GM23338 (cell line): Measurements from ENCODE around the gene SOWAHA.

Experiments used
- EZH2phosphoT487 ChIP-seq: fragments of 200-600 bp; sonication (generic); IDR thresholded peaks from one replicate; pipeline ENCODE4 v1.8.1; 2018; ENCODE audit warnings: antibody characterized with exemption; ENCODE audit not compliant: unreplicated experiment
- POLR2AphosphoS5 ChIP-seq: IDR thresholded peaks from 2 replicates; pipeline ENCODE4 v1.6.1; 2016; ENCODE audit warnings: antibody characterized with exemption, low read depth

- TF ChIP-seq POLR2AphosphoS5, result no peak
- TF ChIP-seq EZH2phosphoT487, result no peak
Measured at GRCh38 chr5:132774896-132775295, 38.2 kb upstream of the SOWAHA start.
